Activated T-helper 2 cell treated with anti-CD3 and anti-CD28 coated beads, Interferon-gamma antibody, Interleukin-2, Interleukin-4, amounts not matched to agents 10 μg/mL and 5 μg/mL and 100 μg/mL, durations not matched to agents 14 hours and 24 hours and 36 hours (primary cell): Measurements from ENCODE around the gene LCP1. TPM values are rescaled to one million over a fixed set of nuclear protein-coding genes. Genes with fewer than 3 reads are reported as not detected.

Experiments
- DNase-seq: peaks from one replicate; pipeline ENCODE4 v3.0.0; 2021; ENCODE audit warnings: low spot score
- H3K27ac Mint-ChIP-seq: one replicate; pipeline ENCODE4 v1.8.0; 2021; ENCODE audit warnings: mixed read lengths
- H3K27me3 Mint-ChIP-seq: one replicate; pipeline ENCODE4 v1.8.0; 2021; ENCODE audit warnings: low read depth, mixed read lengths
- H3K36me3 Mint-ChIP-seq: one replicate; pipeline ENCODE4 v1.8.0; 2021; ENCODE audit warnings: low read depth, mixed read lengths
- H3K4me1 Mint-ChIP-seq: one replicate; pipeline ENCODE4 v1.8.0; 2021; ENCODE audit warnings: low read depth, mixed read lengths
- H3K4me3 Mint-ChIP-seq: one replicate; pipeline ENCODE4 v1.8.0; 2021; ENCODE audit warnings: low read depth, mild to moderate bottlenecking, moderate library complexity, mixed read lengths
- H3K9me3 Mint-ChIP-seq: one replicate; pipeline ENCODE4 v1.8.0; 2021; ENCODE audit warnings: mixed read lengths
- intact Hi-C: fragments of 100-400 bp; cut with micrococcal nuclease; formaldehyde crosslinking; loops from one replicate; pipeline ENCODE4 v1.15.1; 2023
- total RNA-seq: library from RNA; stranded (reverse); gene quantifications from 2 replicates; pipeline ENCODE4 v1.2.3, GENCODE V29; 2022

LCP1 gene
- total RNA-seq, 1 donor from 2014 or later: 741 TPM

DNA sequence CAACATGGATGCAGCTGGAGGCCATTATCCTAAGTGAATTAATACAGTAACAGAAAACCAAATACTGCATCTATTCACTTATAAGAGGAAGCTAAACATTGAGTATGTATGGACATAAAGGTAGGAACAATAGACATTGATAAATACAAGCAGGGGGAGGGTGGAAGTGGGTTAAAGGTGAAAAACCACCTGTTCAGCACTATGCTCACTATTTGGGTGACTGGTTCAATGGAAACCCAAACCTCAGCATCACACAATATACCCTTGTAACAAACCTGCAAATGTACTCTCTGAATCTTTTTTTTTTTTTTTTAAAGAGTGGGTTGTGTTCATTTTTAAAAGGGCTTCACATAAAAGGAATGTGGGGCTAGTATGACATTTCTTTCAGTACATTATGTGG, 50.3 kb downstream of the LCP1 start:
- H3K4me3 Mint-ChIP-seq: no peak overlapping the region
- no peaks in the 10 kb centered on the region for H3K9me3 Mint-ChIP-seq
- no peaks in the 10 kb centered on the region for H3K27me3 Mint-ChIP-seq
- no peak for DNase-seq
- H3K27ac Mint-ChIP-seq: no peak overlapping the region
- H3K4me1 Mint-ChIP-seq: peaks cover 11% of the 10 kb centered on the region
- intact Hi-C loops: no loop called here
- H3K36me3 Mint-ChIP-seq: peaks cover 93% of the 10 kb centered on the region

DNA sequence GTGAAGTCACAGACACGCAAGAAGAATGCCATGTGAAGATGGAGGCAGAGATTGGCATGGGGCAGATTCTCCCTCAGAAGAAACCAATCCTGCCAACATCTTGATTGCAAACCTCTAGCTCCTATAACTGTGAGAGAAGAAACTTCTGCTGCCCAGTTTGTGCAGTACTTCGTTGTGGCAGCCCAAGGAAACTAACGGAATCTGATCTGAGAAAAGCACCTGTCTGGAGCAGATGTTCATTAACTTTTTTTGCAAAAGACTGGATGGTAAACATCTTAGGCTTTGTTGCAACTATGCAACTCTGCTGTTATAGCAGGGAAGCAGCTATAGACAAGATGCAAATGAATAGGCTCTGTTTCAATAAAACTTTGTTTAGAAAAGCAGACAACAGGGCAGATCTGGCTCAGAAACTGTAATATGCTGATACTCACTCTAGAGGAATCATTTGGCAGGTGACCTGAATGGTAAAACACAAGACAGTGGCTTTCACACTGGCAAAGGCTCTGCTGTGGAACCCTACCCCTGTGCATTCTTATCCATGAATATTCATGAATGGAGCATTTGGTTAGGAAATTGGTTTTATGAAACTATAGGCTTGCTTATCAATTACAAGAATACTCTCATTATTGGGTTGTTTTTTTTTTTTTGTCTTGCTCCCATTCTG, 51.9 kb downstream of the LCP1 start:
- Mint-ChIP-seq H3K4me3 (no peak overlapping the region), H3K27ac (peak overlapping the region; percentile 15), H3K4me1 (peaks cover 27% of the 10 kb centered on the region), H3K9me3 (no peaks in the 10 kb centered on the region), H3K36me3 (peaks cover 91% of the 10 kb centered on the region), H3K27me3 (no peaks in the 10 kb centered on the region)
- intact Hi-C loops: loop anchor here (5.0 to 10.0 kb wide), 2 partner anchors 325 to 508 kb away; no protein-coding TSS in a partner anchor
- no peak for DNase-seq

- Mint-ChIP-seq H3K4me3 (no peak overlapping the region), H3K9me3 (no peaks in the 10 kb centered on the region), H3K27ac (peak overlapping the region; percentile 15), H3K27me3 (no peaks in the 10 kb centered on the region), H3K36me3 (peaks cover 87% of the 10 kb centered on the region), H3K4me1 (peaks cover 31% of the 10 kb centered on the region)
- no peak for DNase-seq
- intact Hi-C loops: loop anchor here (5.0 to 10.0 kb wide), 2 partner anchors 324 to 507 kb away; no protein-coding TSS in a partner anchor
Observed at GRCh38 chr13:46129124-46129523, 52.9 kb downstream of the LCP1 start.

DNA sequence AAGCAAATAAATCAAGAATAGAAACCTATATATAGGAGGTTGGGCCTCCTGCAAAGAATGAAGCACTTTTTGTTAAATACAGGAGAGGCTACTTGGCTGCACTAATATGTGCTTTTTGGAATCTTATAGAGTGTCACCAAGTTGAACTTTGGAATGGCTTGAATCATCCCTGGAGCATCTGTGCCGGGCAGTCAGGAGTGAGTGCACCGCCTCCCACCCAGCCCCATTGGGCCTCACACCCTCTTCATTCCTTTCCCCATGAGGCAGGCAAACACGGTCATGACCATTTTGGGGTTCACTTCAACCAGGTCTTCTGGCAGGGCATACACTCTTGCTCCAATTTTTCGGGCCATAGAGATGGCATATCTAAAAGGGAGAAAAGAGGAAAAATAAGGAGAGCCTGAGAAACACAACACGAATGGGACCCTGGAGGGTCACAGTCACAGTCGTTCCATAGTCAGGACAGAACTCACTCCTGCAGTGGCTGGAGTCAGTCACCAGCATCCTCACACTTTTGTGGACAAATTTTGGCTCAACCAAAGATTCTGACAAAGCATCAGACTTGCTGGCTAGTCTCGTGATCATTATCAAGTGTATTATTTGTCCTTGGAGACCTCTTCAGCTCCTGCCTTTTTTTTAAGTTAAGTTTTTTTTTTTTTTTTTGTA, 54.5 kb downstream of the LCP1 start:
- no peak overlapping the region for H3K4me3 Mint-ChIP-seq
- no peaks in the 10 kb centered on the region for H3K9me3 Mint-ChIP-seq
- intact Hi-C loops: loop anchor here (5.0 to 10.0 kb wide), 2 partner anchors 323 to 505 kb away; no protein-coding TSS in a partner anchor
- H3K27ac Mint-ChIP-seq: no peak overlapping the region
- H3K4me1 Mint-ChIP-seq: peaks cover 28% of the 10 kb centered on the region
- H3K36me3 Mint-ChIP-seq: peaks cover 72% of the 10 kb centered on the region
- no peak for DNase-seq
- no peaks in the 10 kb centered on the region for H3K27me3 Mint-ChIP-seq

DNA sequence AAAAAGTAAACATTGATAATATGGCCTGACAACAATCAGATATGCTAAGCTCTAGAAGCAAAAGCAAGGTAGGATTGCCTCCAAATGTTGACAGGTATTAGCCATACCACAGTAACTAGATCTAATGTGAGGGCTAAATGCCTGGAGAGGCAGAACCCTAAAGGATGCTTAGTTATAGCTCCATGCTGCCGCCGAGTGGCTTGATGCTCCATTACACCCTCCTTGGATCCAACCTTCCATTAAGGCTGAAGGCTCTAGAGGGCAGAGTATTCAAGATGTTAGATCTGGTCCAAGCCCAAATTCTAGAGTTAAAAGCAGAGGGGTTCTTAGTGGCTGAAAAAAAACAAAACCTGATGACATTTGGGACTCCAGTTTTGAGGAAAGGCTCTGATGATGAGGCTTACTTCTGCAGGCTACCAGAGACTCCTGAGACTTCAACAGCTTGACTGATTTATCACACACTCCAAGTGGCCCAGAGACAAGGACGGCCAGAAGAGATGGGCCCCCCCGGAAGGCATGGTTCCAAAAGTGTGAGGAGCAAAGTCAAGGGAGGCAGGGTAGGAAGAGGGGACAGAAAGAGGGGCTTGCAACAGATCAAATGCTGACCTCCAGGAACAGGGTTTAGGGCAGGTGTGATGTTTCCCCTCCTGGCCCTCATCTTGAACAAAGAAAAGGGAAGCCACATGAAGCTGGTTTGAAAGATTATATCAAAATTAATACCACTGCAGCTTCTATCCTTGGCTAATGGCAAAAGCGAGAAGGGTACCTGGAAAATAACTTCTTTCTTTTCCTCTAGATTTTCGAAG, 55.2 kb downstream of the LCP1 start:
- Mint-ChIP-seq H3K4me1 (peaks cover 28% of the 10 kb centered on the region), H3K27me3 (no peaks in the 10 kb centered on the region), H3K36me3 (peaks cover 65% of the 10 kb centered on the region), H3K27ac (peak overlapping the region; percentile 34), H3K9me3 (no peaks in the 10 kb centered on the region), H3K4me3 (no peak overlapping the region)
- DNase-seq: peak; percentile 54
- intact Hi-C loops: loop anchor here (5.0 to 10.0 kb wide), 2 partner anchors 322 to 504 kb away; no protein-coding TSS in a partner anchor

DNA sequence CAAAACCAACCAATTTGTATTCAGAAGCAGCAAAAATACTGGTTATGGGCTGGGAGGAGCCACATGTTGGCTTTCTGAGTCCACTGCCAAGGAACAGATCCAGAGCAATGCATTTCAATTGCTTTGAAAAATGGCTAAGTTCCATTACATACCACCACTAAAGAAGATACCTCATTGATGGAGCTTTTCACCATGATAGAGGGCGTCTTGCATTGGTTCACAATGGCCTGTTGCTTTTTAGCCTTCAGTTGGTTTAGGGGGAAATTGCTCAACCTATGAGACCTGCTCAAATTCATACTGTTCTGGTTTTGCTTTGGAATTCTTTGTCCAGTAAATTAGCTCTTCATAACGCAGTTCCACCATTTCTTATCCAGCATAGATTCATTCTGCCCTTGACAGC, 55.9 kb downstream of the LCP1 start:
- Mint-ChIP-seq H3K4me3 (no peak overlapping the region), H3K36me3 (peaks cover 59% of the 10 kb centered on the region), H3K27ac (no peak overlapping the region), H3K9me3 (no peaks in the 10 kb centered on the region), H3K4me1 (peaks cover 28% of the 10 kb centered on the region), H3K27me3 (no peaks in the 10 kb centered on the region)
- intact Hi-C loops: loop anchor here (5.0 to 10.0 kb wide), 2 partner anchors 321 to 504 kb away; no protein-coding TSS in a partner anchor
- DNase-seq: no peak

GRCh38 chr13:46124967-46125933, 56.7 kb downstream of the LCP1 start:
- H3K36me3 Mint-ChIP-seq: peaks cover 51% of the 10 kb centered on the region
- no peaks in the 10 kb centered on the region for H3K9me3 Mint-ChIP-seq
- peak overlapping the region; percentile 38 for H3K27ac Mint-ChIP-seq
- DNase-seq: no peak
- H3K27me3 Mint-ChIP-seq: peaks cover under 1% of the 10 kb centered on the region
- no peak overlapping the region for H3K4me3 Mint-ChIP-seq
- H3K4me1 Mint-ChIP-seq: peaks cover 25% of the 10 kb centered on the region
- intact Hi-C loops: loop anchor here (5.0 to 10.0 kb wide), 2 partner anchors 320 to 503 kb away; no protein-coding TSS in a partner anchor

GRCh38 chr13:46124531-46124966, 57.4 kb downstream of the LCP1 start:
- no peak for DNase-seq
- Mint-ChIP-seq H3K27ac (peak overlapping the region; percentile 38), H3K4me1 (peaks cover 25% of the 10 kb centered on the region), H3K4me3 (no peak overlapping the region), H3K27me3 (peaks cover 3% of the 10 kb centered on the region), H3K9me3 (no peaks in the 10 kb centered on the region), H3K36me3 (peaks cover 44% of the 10 kb centered on the region)
- intact Hi-C loops: loop anchor here (10.0 kb wide), 1 partner anchor 320 kb away; no protein-coding TSS in a partner anchor

GRCh38 chr13:46122304-46122703, 59.7 kb downstream of the LCP1 start:
- H3K4me1 Mint-ChIP-seq: peaks cover 23% of the 10 kb centered on the region
- no peak for DNase-seq
- no peaks in the 10 kb centered on the region for H3K9me3 Mint-ChIP-seq
- H3K27me3 Mint-ChIP-seq: peaks cover 21% of the 10 kb centered on the region
- peaks cover 24% of the 10 kb centered on the region for H3K36me3 Mint-ChIP-seq
- H3K27ac Mint-ChIP-seq: no peak overlapping the region
- intact Hi-C loops: loop anchor here (10.0 kb wide), 1 partner anchor 318 kb away; no protein-coding TSS in a partner anchor
- H3K4me3 Mint-ChIP-seq: no peak overlapping the region

- H3K4me1 Mint-ChIP-seq: peaks cover 20% of the 10 kb centered on the region
- intact Hi-C loops: loop anchor here (10.0 kb wide), 1 partner anchor 317 kb away; no protein-coding TSS in a partner anchor
- no peak for DNase-seq
- no peak overlapping the region for H3K4me3 Mint-ChIP-seq
- peaks cover 18% of the 10 kb centered on the region for H3K36me3 Mint-ChIP-seq
- H3K27me3 Mint-ChIP-seq: peaks cover 24% of the 10 kb centered on the region
- no peaks in the 10 kb centered on the region for H3K9me3 Mint-ChIP-seq
- H3K27ac Mint-ChIP-seq: no peak overlapping the region
Observed at GRCh38 chr13:46121597-46122163, 60.3 kb downstream of the LCP1 start.

- Mint-ChIP-seq H3K27ac (no peak overlapping the region), H3K4me1 (peaks cover 14% of the 10 kb centered on the region), H3K27me3 (peaks cover 26% of the 10 kb centered on the region), H3K36me3 (peaks cover 11% of the 10 kb centered on the region), H3K4me3 (no peak overlapping the region), H3K9me3 (no peaks in the 10 kb centered on the region)
- DNase-seq: no peak
- intact Hi-C loops: loop anchor here (10.0 kb wide), 1 partner anchor 316 kb away; no protein-coding TSS in a partner anchor
Observed at GRCh38 chr13:46121033-46121432, 60.9 kb downstream of the LCP1 start.
